Uterus (tissue), 4 donors: ENCODE results near the gene UPK1B. TPM values are rescaled to one million over a fixed set of nuclear protein-coding genes. Genes with fewer than 3 reads are reported as not detected.
"Not testable (repeated sequence)": the region's sequence is repeated elsewhere in the genome, so short reads cannot be mapped to it uniquely, and the experiment has no call there.

Source experiments
- DNase-seq, 2 donors: peaks; one replicate each; pipeline ENCODE4 v3.0.0-alpha.2; 2019 to 2020
- H3K27ac ChIP-seq, 2 donors: fragments of 200-600 bp; sonication (generic); 1 replicate in 1 of 2; 2 replicates in 1 of 2; pipeline ENCODE4 v1.5.1; 2016 to 2018
- H3K27me3 ChIP-seq, 2 donors: fragments of 200-600 bp; sonication (generic); one replicate each; pipeline ENCODE4 v1.5.1; 2018 to 2019; ENCODE audit warnings: control low read depth in 1 of 2
- H3K36me3 ChIP-seq, 2 donors: fragments of 200-600 bp; sonication (generic); one replicate each; pipeline ENCODE4 v1.5.1; 2019; ENCODE audit warnings: control low read depth in 1 of 2
- H3K4me1 ChIP-seq, 2 donors: fragments of 200-600 bp; sonication (generic); one replicate each; pipeline ENCODE4 v1.5.1; 2018 to 2019; ENCODE audit warnings: control low read depth in 1 of 2
- H3K4me3 ChIP-seq, 2 donors: fragments of 200-600 bp; sonication (generic); 1 replicate in 1 of 2; 2 replicates in 1 of 2; pipeline ENCODE4 v1.5.1; 2018 to 2019; ENCODE audit warnings: mild to moderate bottlenecking in 1 of 2
- H3K9me3 ChIP-seq, 2 donors: fragments of 200-600 bp; sonication (generic); one replicate each; pipeline ENCODE4 v1.5.1; 2019; ENCODE audit warnings: control low read depth in 1 of 2
- POLR2A ChIP-seq, 2 donors: fragments of 450-650 bp; IDR thresholded peaks; one replicate each; pipeline ENCODE4 v1.6.1; 2016; ENCODE audit warnings: antibody characterized with exemption in 2 of 2, mild to moderate bottlenecking in 1 of 2, moderate library complexity in 1 of 2
- intact Hi-C: fragments of 100-400 bp; cut with DNase I; formaldehyde crosslinking; loops from one replicate; pipeline ENCODE4 v1.15.1; 2023; ENCODE audit warnings: low total_unique reads
- total RNA-seq, 4 donors: library from RNA; depleted of rRNA in 3 of 4; stranded (reverse); fragments of >200 nt in 3 of 4; gene quantifications; one replicate each; pipeline versions ENCODE4 v1.1.0 to v1.2.4, GENCODE V29; 2014 to 2023
- TF ChIP-seq, protein P1 (sequence below), 4 experiments: fragments of 200-600 bp in 2 of 4; fragments of 450-650 bp in 2 of 4; sonication (generic) in 2 of 4; IDR thresholded peaks; one replicate each; pipeline ENCODE4 v1.5.1; 2016 to 2019; ENCODE audit warnings: antibody characterized with exemption in 4 of 4, mild to moderate bottlenecking in 2 of 4, moderate library complexity in 1 of 4
- donor health status: DM: yes; HTN: yes; CAD: no.

UPK1B gene
- under 1 TPM in 1 of 4 donors, not detected in 3; 0.30 TPM for total RNA-seq

DNA sequence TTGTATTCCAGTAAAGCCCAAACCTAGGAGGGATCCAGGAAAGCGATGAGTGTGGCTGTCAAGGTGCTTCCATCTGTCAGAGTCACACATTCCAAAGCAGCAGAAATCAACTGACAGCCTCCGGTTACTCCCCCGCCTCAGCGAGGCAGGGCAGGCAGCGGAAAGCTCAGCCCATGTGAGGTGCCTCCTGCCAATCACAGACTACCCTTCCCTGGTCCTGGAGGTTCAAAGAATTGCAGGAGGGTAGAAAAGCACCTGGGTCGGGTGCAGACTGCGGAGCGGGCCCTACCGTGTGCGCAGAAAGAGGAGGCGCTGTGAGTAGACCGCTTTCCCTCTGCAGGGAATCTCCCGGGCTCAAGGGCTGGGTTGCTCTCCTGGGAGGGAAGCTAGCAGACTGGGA, at the start of gene UPK1B:
Gene UPK1B, plus strand, starts transcription at position 274 of the 400 bp plus-strand sequence. CDS start 13,144 bp downstream, outside the sequence.
- intact Hi-C loops = no loop called here
- no peak within 1 kb of the TSS for H3K4me3 ChIP-seq
- no peak within 1 kb of the TSS for H3K27ac ChIP-seq
- no peak for DNase-seq
- H3K9me3 ChIP-seq = no peaks in the 10 kb centered on the region
- no peaks in the 10 kb centered on the region for H3K36me3 ChIP-seq
- H3K4me1 ChIP-seq = no peaks in the 10 kb centered on the region
- no peaks in the 10 kb centered on the region for H3K27me3 ChIP-seq
- TF ChIP-seq POLR2A (IDR thresholded peaks at IDR 0.05) = no peak
- TF ChIP-seq, protein P1, sequence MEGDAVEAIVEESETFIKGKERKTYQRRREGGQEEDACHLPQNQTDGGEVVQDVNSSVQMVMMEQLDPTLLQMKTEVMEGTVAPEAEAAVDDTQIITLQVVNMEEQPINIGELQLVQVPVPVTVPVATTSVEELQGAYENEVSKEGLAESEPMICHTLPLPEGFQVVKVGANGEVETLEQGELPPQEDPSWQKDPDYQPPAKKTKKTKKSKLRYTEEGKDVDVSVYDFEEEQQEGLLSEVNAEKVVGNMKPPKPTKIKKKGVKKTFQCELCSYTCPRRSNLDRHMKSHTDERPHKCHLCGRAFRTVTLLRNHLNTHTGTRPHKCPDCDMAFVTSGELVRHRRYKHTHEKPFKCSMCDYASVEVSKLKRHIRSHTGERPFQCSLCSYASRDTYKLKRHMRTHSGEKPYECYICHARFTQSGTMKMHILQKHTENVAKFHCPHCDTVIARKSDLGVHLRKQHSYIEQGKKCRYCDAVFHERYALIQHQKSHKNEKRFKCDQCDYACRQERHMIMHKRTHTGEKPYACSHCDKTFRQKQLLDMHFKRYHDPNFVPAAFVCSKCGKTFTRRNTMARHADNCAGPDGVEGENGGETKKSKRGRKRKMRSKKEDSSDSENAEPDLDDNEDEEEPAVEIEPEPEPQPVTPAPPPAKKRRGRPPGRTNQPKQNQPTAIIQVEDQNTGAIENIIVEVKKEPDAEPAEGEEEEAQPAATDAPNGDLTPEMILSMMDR (IDR thresholded peaks at IDR 0.05) = no peak

DNA sequence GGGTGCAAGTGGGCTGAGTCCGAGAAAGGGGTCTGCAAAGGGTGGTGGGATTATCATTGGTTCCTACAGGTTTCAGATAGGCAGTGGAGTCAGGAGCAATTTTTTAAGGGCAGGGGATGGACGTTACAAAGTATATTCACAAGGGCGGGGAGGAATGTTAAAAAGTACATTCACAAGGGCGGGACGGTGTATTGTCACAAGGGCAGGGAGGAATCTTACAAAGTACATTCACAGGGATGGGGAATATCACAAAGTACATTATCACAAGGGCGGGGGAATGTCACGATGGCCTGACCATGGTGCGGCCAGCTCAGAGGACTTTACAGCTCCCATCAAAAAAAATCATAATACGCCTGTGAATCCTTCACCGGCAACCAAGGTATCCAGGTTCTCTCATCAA, 48.1 kb upstream of the UPK1B start:
- intact Hi-C loops = no loop called here

DNA sequence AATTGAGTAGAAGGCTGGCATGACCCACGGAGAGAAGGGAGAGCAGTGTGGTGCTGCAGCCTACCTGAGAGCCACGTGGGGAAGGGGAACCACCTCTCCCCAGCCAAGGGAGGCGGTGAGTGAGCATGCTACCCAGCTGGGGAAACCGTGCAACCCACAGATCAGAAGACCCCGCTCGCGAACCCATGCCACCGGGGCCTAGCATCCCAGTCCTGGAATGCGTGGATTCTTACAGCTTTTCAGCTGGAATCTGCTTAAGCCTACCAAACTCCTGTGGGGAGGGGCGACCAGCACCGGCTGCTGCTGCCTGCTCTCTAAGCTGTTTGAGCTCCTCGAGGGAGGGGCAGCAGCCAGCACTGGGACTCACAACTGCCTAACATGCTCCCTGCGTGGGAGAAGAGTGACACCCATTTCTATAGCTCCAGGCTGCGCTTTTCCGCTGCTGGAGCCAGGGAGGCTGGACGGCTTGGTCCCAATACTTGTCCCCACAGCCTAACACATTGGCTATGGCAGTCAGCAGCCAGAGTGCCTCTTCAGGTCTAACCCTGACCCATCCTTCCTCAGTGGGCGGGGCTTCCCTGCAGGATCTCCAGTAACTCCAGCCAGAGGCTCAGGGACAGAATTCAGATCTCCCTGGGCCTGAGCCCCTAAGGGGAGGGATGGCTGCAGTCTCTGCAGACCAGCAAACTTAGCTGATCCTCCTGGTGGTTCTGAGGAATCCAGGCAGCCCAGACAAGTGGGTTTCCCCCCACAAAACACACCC, 47.5 kb upstream of the UPK1B start:
- H3K36me3 ChIP-seq = no peaks in the 10 kb centered on the region
- H3K4me1 ChIP-seq = no peaks in the 10 kb centered on the region
- H3K27me3 ChIP-seq = no peaks in the 10 kb centered on the region
- DNase-seq = no peak
- H3K4me3 ChIP-seq = no peak overlapping the region
- no peak for TF ChIP-seq POLR2A (IDR thresholded peaks at IDR 0.05)
- TF ChIP-seq, protein P1 (IDR thresholded peaks at IDR 0.05) = no peak
- no peaks in the 10 kb centered on the region for H3K9me3 ChIP-seq
- no peak overlapping the region for H3K27ac ChIP-seq
- intact Hi-C loops = no loop called here

More for the DNA sequence above, 48.1 kb upstream of the UPK1B start:
- no peaks in the 10 kb centered on the region for H3K9me3 ChIP-seq
- no peaks in the 10 kb centered on the region for H3K36me3 ChIP-seq
- H3K27ac ChIP-seq = no peak overlapping the region
- no peaks in the 10 kb centered on the region for H3K4me1 ChIP-seq
- H3K27me3 ChIP-seq = no peaks in the 10 kb centered on the region
- no peak overlapping the region for H3K4me3 ChIP-seq
- no peak for DNase-seq
- TF ChIP-seq POLR2A (IDR thresholded peaks at IDR 0.05) = no peak
- TF ChIP-seq, protein P1 (IDR thresholded peaks at IDR 0.05) = no peak

DNA sequence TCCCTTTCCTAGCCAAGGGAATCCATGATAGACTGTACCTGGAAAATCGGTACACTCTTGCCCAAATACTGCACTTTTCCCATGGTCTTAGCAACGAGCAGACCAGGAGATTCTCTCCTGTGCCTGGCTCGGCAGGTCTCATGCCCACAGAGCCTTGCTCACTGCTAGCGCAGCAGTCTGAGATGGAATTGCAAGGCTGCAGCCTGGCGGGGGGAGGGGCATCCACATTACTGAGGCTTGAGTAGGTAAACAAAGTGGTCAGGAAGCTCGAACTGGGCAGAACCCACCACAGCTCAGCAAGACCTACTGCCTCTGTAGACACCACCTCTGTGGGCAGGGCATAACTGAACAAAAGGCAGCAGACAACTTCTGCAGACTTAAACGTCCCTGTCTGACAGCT, 43.1 kb upstream of the UPK1B start:
- intact Hi-C loops = not testable (repeated sequence)

DNA sequence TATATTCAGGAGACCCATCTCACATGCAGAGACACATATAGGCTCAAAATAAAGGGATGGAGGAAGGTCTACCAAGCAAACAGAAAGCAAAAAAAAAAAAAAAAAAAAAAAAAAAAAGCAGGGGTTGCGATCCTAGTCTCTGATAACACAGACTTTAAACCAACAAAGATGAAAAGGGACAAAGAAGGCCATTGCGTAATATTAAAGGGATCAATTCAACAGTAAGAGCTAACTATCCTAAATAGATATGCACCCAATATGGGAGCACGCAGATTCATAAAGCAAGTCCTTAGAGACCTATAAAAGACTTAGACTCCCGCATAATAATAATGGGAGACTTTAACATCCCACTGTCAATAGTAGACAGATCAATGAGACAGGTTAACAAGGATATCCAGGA, 41.1 kb upstream of the UPK1B start:
- H3K4me1 ChIP-seq, H3K36me3 ChIP-seq, H3K9me3 ChIP-seq, intact Hi-C loops, H3K27me3 ChIP-seq, DNase-seq, H3K27ac ChIP-seq, H3K4me3 ChIP-seq: not testable (repeated sequence)

More for the DNA sequence above, 43.1 kb upstream of the UPK1B start:
- H3K9me3 ChIP-seq, H3K36me3 ChIP-seq, H3K4me3 ChIP-seq, H3K27me3 ChIP-seq, DNase-seq, H3K27ac ChIP-seq, H3K4me1 ChIP-seq: not testable (repeated sequence)

DNA sequence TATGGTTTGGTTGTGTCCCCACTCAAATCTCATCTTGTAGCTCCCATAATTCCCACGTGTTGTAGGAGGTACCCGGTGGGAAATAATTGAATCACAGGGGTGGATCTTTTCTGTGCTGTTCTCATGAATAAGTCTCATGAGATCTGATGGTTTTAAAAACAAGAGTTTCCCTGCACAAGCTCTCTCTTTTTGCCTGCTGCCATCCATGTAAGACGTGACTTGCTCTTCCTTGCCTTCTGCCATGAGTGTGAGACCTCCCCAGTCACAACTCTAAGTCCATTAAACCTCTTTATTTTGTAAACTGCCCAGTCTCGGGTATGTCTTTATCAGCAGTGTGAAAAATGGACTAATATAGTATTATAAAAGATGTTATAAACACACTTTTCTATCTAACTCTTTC, 34.0 kb upstream of the UPK1B start:
- H3K9me3 ChIP-seq, H3K4me3 ChIP-seq, H3K27me3 ChIP-seq, H3K36me3 ChIP-seq, intact Hi-C loops, DNase-seq, H3K27ac ChIP-seq, H3K4me1 ChIP-seq: not testable (repeated sequence)

DNA sequence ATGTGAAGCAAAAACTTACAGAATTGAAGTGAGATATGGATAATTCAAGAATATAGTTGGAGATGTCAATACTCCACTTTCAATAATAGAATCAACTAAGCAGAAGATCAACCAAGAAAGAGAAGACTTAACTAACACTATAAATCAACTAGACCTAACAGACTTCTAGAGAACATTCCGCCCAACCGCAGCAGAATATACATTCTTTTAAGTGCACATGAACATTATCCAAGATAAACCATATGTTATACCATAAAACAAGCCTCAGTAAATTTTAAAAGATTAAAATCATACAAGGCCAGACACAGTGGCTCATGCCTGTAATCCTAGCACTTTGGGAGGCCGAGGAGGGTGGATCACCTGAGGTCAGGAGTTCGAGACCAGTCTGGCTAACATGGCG, 32.9 kb upstream of the UPK1B start:
- H3K36me3 ChIP-seq = no peaks in the 10 kb centered on the region
- no peaks in the 10 kb centered on the region for H3K4me1 ChIP-seq
- H3K27me3 ChIP-seq = no peaks in the 10 kb centered on the region
- no peak overlapping the region for H3K4me3 ChIP-seq
- no peak for DNase-seq
- no peaks in the 10 kb centered on the region for H3K9me3 ChIP-seq
- intact Hi-C loops = no loop called here
- no peak overlapping the region for H3K27ac ChIP-seq
- no peak for TF ChIP-seq POLR2A (IDR thresholded peaks at IDR 0.05)
- TF ChIP-seq, protein P1 (IDR thresholded peaks at IDR 0.05) = no peak
